Hematopoietic multipotent progenitor cell treated with erythropoietin and hydrocortisone succinate and interleukin-3 and kit ligand, for 8 days (in vitro differentiated cells): ENCODE data around the gene CEND1.
A peak's percentile ranks its signal among the peaks of the same experiment; 100 is the strongest.

Source experiments
- DNase-seq: peaks from one replicate; pipeline ENCODE4 v3.0.0-alpha.2; 2015

The CEND1 gene

DNA sequence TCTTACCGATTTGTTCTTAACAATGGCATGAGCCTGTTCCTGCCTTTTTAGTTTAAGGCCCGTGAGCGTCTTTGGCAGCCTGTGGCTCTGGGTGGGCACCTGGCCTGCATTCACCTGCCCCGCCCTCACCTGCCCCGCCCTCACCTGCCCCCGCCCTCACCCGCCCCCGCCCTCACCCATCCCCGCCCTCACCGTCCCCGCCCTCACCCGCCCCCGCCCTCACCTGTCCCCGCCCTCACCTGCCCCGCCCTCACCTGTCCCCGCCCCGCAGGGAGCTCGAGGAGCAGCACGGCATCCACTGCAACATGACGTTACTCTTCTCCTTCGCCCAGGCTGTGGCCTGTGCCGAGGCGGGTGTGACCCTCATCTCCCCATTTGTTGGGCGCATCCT is 26.8 kb downstream of the CEND1 start:
- no peak for DNase-seq

DNA sequence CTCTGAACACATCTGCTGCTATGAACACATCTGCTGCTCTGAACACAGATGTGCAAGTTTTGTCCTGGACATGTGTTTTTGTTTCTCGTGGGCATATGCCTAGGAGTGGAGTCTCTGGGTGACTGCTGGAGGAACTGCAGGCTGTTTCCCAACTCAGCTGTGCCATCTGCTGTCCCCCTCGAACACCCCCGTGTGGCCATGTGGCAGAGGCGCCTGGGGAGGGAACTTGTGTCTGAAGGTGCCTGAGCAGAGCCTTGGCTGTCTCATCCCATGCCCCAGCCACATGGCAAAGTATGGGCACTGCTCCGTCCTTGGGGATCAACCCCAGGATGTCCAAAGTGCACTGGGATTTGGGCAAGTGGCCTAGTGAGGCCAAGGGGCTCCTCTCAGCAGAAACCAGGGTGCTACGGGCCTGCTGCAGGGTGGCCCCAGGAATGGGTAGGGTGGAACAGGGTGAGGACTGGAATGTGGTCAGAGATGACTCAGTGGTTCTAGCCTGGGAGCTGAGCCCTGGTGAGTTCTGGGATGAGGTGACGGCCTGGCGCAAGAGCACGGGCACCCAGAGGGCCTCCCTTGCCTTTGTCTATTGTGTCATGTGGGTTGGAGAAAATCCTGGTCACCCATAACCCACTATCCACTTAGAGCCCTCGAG is 27.3 kb downstream of the CEND1 start:
- DNase-seq = peak; percentile 69

DNA sequence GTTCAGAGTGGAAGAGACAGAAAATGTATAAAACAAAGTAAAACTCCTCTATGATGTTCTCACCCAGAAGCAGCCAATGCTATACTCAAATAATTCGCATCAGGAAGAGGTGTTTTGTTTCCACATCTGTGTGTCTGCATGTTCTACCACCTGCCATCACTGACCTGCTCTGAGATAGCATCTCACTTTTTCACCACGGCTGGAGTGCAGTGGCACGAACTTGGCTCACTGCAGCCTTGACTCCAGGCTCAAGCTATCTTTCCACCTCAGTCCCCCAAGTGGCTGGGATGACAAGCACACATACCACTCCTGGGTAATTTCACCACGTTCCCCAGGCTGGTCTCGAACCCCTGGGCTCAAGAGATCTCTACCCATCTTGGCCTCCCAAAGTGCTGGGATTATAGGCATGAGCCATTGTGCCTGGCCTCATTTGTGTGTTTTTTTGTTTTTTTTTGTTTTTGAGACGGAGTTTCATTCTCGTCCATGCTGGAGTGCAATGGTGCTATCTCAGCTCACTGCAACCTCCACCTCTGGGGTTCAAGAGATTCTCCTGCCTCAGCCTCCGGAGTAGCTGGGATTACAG is 28.3 kb downstream of the CEND1 start:
- DNase-seq = no peak

DNA sequence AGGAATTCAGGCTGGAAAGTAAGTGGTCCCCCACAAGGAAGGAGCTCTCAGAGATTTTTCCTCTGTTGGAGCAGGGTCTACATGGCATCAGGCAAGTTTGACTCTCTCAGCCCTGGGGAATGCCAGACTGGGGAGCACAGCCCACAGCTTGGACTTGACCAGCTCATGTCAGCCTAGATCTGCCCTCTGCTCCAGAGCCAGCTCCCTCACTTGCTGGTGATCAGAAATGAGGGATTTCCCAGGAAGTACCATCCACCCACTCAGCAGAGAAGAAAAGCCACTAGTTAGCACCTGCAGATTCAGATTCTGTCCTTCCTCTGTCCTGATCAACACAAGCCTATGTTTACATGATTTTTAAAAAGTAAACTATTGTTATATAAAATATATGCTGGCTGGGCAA is 29.7 kb downstream of the CEND1 start:
- no peak for DNase-seq

DNA sequence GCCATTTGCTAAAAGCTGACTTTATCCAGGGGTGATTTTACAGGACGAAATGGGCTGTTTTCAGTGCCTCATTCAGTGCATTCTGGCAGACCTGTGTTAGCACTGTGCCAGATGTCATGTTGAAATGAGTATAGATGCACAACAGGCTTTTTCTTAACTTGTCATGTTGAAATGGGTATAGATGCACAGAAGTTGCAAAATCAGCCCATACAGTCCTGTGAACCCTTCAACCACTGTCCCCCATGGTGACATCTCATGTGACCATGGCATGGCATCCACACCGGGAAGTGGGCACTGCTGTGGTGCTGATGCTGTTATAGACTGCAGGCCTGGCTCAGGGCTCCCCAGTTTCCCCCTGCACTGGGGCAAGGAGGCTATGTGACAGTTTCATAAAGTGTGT is 40.2 kb downstream of the CEND1 start:
- DNase-seq = no peak

DNA sequence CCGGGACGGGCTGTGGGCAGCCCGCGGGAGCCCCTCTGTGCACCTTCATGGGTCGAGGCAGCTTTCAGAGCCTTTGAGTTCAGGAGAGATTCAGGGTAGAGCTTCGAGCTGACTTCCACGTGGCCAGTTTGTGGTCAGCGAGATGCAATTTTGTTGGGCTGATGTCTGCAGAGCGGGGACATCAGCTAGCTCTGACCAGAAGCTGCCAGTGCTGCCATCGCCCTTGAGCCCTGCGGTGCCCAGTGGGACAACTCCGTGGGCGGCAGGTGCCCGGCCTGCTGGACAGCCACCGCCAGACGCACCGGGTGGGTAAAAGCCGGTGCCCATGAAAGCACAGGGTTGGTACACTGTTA is 41.9 kb downstream of the CEND1 start:
- DNase-seq = peak; percentile 34

DNA sequence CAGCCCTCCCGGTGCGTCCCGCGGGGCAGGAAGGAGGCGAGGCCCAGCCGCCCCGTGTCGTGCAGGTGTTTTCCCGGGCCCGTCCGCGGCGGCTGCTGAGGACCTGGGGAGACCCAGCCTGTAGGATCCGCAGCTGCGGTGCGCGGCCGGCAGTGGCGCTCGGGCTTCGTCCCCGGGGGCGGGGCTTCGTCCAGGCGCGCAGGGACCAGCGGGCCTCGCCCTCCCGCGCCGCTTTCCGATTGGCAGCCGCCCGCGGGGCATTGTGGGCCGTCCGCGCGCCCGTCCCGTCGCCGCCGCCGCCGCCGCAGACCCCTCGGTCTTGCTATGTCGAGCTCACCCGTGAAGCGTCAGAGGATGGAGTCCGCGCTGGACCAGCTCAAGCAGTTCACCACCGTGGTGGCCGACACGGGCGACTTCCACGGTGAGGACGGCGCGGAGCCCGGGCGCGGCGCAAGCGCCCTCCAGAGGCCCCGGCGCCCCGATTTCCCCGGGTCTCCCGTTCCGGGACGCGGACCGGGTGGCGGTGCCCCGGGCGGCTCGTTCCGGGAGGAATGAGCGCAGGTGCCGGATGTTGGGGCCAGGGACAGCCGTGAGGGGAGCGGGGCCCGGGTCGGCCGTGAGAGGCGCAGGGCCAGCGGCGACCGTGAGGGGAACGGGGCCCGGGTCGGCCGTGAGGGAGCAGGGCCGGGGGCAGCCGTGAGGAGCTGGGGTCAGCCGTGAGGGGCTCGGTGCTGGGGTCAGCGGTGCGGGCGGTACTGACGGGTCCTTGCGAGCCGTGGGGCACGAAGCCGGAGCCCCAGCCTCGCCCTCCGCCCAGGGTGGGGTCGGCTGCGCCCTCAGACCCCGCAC is 42.5 kb downstream of the CEND1 start, which contains the start of gene TALDO1:
TSS of gene TALDO1 (plus strand) at position 307 of the 849 bp plus-strand sequence. CDS start at position 325, 18 bp downstream.
- DNase-seq = peak; percentile 87

DNA sequence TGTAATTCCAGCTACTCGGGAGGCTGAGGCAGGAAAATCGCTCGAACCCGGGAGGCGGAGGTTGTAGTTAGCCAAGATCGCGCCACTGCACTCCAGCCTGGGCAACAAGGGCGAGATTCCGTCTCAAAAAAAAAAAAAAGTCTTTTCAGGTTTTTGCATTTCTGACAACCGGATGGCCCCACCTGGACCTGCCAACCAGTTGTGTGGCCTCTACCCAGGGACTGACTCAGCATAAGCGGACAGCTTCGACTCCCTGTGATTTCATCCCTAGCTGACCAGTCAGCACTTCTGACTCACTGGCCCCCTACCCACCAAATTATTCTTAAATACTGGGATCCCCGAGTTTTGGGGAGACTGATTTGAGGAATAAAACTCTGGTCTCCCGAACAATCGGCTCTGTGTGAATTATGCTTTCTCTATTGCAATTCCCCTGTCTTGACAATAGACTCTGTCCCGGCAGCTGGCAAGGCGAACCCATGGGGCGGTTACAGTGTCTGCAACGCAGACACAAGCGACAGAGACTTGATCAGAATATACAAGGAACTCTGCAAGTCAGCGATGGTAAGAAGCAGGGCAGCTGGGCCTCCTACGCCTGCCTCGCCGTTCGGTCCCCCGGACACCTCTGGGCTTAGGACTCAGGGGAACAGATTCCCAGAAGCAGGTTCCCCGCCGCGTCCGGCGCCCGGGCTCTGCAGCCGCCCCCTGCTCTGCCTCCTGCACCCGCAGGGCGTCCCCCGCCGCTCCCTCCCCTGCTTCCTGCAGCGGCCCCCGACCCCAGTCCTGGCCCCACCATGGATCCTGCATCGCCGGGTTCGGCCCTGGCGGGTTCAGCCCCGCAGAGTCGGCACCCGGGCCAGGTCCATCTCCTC is 43.4 kb downstream of the CEND1 start:
- DNase-seq = peak; percentile 49

DNA sequence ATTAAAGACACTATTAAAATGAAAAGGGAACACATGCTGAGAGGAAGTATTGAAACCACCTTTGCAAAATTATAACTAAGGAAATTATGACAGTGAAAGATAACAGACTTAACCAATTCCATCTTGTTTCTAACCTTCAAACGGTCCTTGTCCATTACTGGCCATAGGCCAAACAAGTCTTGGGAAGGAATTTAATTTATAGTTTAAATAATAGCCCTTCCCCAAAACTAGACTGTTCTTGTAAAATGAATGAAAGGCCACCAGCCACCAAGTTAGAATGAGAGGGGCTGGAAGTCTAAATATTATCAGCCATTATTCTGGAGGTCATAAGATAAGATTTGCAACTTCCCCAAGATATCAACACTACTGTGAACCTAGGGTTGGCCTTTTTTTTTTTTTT is 44.5 kb downstream of the CEND1 start:
- DNase-seq = peak; percentile 43

DNA sequence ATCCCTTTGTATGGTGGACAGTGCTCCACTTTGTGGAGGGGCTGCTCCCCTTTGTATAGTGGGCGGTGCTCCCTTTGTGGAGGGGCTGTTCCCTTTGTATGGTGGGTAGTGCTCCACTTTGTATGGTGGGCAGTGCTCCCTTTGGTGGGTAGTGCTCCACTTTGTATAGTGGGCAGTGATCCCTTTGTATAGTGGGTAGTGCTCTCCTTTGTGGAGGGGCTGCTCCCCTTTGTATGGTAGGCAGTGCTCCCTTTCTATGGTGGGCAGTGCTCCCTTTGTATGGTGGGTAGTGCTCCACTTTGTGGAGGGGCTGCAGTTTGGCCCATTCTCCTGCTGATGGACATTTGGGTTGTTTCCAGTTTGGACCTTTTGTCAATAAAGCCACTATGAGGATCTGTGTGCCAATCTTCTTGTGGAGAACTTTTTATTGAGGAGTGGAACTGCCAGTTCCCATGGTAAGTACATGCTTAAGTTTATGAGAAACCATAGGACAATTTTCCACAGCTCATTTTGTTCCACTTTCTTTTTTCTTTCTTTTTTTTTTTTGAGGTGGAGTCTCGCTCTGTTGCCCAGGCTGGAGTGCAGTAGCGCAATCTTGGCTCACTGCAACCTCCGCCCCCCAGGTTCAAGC is 47.2 kb downstream of the CEND1 start:
- no peak for DNase-seq

DNA sequence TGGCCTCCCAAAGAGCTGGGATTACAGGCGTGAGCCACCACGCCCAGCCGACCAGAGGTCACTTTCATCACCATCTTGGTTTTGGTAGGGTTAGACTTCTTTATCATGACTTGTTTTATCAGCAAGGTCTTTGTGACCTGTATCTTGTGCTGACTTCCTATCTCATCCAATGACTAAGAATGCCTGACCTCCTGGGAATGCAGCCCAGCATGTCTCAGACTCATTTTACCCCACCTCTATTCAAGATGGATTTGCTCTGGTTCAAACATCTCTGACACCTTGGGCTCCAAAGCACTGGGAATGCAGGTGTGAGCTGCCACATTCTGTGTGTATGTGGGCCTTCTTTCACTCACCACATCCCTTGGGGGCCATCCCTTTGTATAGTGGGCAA is 47.7 kb downstream of the CEND1 start:
- no peak for DNase-seq

DNA sequence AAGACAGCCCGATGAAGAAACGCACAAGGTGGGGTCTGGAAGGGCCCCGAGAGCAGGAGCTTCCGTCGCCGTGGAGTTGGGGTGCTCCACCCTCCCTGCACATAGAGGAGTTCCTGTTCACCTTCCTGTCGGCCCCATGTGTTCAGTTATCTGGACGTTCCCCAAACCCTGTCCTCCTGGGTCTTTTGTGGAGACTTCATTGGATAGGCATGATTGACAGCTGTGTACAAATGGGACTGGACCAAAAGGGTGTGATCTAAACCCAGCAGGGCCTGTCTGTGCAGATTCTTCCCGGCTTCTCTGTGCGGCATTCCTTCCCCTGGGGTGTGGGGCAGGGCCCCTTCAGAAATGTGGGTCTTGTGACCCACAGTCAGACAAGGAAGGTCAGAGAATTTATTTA is 52.0 kb downstream of the CEND1 start:
- peak; percentile 21 for DNase-seq

DNA sequence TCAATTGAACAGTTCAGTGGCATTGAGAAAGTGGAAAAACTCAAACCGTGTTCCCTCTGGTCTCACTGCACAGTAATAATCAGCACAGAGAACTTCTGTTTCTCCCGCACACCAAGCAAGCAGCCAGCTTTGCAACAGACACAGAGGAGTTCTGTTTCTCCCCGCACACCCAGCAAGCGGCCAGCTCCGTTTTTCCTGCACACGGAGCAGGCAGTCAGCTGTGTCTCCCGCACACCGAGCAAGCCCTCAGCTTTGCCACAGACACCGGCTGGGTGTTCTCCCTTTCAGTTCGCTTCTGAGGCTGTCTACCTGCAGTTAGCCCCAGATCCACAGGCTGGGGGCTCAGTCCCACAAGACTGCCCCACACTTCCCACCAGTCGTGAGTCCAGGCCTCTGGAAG is 52.5 kb downstream of the CEND1 start:
- DNase-seq = no peak
